HG03558 (cell line): ENCODE data around the gene GAPDH.
"Not testable (repeated sequence)": the region's sequence is repeated elsewhere in the genome, so short reads cannot be mapped to it uniquely, and the experiment has no call there.

Experiments used
- ATAC-seq: cut with Tn5 transposase; IDR thresholded peaks from one replicate; pipeline ENCODE4 v1.9.1; 2021; ENCODE audit warnings: moderate number of reproducible peaks; ENCODE audit not compliant: unreplicated experiment; ENCODE audit errors: extremely low read depth

GAPDH gene

DNA sequence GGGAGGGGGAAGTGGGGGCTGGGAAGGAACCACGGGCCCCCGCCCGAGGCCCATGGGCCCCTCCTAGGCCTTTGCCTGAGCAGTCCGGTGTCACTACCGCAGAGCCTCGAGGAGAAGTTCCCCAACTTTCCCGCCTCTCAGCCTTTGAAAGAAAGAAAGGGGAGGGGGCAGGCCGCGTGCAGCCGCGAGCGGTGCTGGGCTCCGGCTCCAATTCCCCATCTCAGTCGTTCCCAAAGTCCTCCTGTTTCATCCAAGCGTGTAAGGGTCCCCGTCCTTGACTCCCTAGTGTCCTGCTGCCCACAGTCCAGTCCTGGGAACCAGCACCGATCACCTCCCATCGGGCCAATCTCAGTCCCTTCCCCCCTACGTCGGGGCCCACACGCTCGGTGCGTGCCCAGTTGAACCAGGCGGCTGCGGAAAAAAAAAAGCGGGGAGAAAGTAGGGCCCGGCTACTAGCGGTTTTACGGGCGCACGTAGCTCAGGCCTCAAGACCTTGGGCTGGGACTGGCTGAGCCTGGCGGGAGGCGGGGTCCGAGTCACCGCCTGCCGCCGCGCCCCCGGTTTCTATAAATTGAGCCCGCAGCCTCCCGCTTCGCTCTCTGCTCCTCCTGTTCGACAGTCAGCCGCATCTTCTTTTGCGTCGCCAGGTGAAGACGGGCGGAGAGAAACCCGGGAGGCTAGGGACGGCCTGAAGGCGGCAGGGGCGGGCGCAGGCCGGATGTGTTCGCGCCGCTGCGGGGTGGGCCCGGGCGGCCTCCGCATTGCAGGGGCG is at the start of gene GAPDH:
GAPDH (plus strand) TSS at position 595 of the 772 bp plus-strand sequence. CDS start 316 bp downstream, outside the sequence.
- ATAC-seq: peak; percentile 31

GRCh38 chr12:6488240-6488639 is 46.1 kb upstream of the GAPDH start:
- ATAC-seq: no peak

DNA sequence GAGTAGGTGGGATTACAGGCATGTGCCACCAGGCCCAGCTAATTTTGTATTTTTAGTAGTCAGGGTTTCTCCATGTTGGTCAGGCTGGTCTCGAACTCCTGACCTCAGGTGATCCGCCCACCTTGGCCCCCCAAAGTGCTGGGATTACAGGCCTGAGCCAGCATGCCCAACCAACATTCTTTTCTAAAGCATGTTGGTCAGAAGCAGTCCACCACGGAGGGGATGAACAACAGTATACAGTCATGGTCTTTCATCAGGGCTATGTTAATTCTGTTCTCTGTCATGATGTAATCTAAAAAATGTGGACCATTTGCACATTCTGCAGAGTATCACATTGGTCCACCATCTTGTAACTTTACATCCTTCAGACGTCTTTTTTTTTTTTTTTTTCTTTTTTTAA is 44.9 kb upstream of the GAPDH start:
- no peak for ATAC-seq

DNA sequence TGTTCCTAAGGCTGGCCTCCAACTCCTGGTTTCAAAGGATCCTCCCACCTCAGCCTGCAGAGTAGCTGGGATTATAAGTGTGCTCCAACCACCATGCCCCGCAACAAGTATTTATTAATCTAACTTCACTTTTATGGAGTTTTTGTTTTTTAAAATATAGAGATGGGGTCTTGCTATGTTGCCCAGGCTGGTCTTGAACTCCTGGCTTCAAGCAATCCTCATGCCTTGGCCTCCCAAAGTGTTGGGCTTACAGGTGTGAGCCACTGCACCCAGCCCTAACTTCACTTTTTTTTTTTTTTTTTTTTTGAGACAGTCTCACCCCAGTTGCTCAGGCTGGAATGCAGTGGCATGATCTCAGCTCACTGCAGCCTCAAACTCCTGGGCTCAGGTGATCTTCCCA is 43.6 kb upstream of the GAPDH start:
- ATAC-seq: not testable (repeated sequence)

- no peak for ATAC-seq
Measured at GRCh38 chr12:6492838-6493496, 41.4 kb upstream of the GAPDH start, which contains the start of gene MRPL51. Gene MRPL51, minus strand, starts transcription at chr12:6493262. Its CDS starts 126 bp downstream, at chr12:6493136.

- ATAC-seq: peak; percentile 77
Measured at GRCh38 chr12:6493497-6494257, 40.6 kb upstream of the GAPDH start, which contains the start of gene NCAPD2. Gene NCAPD2, plus strand, starts transcription at chr12:6494102. Its CDS starts 997 bp downstream, at chr12:6495099.

- ATAC-seq: no peak
Measured at GRCh38 chr12:6494258-6494743, 40.0 kb upstream of the GAPDH start.

- ATAC-seq: no peak
Measured at GRCh38 chr12:6494968-6495367, 39.3 kb upstream of the GAPDH start.

- ATAC-seq: not testable (repeated sequence)
Measured at GRCh38 chr12:6497291-6497690, 37.0 kb upstream of the GAPDH start.

DNA sequence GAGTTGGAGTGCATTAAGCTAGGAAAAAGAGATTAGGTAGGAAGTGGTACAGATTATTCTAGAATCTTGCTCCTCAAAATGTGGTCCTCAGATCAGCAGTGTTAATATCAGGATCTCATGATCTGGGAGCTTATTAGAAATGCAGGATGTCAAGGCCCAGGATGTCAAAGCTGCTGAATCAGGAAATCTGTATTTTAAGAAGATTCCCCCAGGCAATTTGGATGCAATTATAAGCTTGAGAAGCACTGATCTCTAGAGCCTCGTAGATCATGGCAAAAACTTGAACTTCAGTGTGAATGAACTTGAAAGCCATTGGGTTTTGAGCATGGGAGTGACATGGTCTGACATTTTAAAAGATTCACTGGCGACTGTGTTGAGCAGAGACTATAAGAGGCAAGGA is 33.9 kb upstream of the GAPDH start:
- ATAC-seq: no peak

DNA sequence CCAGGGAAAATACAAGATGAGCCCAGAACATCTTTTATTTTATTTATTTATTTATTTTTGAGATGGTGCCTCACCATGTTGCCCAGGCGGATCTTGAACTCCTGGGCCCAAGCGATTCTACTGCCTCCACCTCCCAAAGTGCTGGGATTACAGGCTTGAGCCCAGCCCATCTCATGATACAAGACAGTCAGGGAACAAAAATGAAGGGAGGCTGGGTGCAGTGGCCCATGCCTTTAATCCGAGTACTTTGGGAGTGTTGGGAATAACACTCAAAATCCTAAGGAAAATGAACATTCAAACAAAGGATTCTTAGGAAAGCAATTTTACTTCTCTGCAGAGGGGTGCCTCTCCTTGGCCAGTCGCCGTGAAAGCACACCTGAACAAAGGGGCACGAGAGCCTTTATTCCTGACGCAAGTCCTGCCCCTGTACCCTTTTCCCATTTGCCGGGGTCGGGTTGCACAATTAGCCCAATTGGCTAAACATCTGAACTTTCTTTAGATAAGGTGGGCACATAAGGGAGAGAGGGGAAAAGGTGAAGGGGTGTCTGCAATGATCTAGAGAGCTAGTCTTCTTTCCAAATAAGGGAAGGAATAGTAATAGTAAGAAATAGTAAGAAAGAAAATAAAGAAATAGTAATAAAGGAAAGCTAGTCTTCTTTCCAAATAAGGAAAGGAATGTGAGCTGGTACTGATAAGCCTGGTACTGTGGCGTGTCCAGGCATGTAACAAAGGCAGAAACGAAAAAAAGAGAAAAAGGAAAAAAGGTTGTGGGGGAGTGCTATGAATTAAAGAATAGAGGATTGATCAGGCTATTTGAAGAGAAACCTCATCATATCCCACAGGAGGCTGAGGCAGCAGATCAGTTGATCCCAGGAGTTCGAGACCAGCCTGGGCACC is 27.0 kb upstream of the GAPDH start:
- ATAC-seq: no peak

- no peak for ATAC-seq
Measured at GRCh38 chr12:6508087-6508486, 26.2 kb upstream of the GAPDH start.

DNA sequence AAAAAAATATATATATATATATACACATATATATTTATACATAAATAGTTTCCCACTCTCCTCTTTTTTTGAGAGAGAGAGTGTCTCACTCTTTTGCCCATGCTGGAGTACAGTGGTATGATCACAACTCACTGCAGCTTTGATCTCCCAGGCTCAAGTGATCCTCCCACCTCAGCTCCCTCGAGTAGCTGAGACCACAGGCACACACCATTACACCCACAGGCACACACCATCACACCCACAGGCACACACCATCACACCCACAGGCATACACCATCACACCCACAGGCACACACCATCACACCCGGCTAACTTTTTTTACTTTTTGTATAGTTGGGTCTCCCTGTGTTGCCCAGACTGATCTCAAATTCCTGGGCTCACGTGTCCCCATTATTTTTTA is 14.1 kb upstream of the GAPDH start:
- ATAC-seq: no peak

DNA sequence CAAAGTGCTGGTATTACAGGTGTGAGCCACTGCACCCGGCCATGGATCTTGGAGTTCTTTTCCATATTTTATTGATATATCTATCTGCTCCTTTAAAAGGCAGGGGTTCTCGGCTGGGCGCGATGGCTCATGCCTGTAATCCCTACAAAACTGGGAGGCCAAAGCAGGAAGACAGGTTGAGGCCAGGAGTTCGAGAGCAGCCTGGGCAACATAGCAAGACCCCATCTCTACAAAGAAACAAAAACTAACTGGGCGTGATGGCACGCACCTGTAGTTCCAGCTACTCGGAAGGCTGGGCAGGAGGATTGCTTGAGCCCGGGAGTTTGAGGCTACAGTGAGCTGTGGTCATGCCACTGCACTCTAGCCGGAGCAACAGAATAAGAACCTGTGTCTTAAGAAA is 12.1 kb upstream of the GAPDH start:
- no peak for ATAC-seq

DNA sequence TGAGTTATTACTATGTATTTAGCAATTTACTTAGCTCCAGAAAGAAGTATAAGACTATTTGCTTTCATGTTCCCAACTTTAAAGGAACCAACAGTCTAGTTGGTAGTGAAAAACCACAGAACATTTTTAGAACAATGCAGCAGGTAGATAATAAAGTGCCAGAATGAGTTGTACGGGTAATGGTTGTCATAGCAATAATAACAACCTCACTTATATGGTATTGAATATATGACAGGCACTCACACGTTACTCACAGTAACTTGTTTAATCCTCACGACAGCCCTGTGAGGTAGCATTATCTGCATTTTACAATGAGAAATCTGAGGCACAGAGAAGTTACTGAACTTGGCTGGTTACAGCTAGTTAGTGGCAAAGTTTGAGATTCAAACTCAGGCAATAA is 10.6 kb upstream of the GAPDH start:
- no peak for ATAC-seq

- ATAC-seq: no peak
Measured at GRCh38 chr12:6524648-6525047, 9.7 kb upstream of the GAPDH start.

DNA sequence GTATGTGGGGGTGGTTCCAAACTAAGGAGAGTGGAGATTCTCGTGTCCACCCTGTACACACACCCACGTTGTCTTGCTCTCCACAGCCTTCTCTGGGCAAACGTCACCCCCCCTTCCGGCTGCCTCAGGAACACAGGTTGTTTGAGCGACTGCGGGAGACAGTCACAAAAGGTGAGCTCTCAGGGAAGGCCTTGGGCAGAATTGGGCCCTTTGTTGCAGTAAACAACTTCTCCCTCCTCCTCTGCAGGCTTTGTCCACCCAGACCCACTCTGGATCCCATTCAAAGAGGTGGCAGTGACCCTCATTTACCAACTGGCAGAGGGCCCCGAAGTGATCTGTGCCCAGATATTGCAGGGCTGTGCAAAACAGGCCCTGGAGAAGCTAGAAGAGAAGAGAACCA is 8.1 kb upstream of the GAPDH start:
- no peak for ATAC-seq

GRCh38 chr12:6526766-6527525 is 7.4 kb upstream of the GAPDH start:
- no peak for ATAC-seq

DNA sequence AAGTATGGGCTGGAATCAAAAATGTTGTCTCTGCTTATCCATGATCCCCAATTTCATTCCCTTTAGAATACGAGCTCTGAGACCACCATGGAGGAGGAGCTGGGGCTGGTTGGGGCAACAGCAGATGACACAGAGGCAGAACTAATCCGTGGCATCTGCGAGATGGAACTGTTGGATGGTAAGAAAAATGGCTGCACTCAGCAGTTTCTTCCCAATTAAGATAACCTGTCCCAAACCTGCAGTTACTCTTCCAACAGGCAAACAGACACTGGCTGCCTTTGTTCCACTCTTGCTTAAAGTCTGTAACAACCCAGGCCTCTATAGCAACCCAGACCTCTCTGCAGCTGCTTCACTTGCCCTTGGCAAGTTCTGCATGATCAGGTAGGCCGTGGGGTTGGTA is 6.6 kb upstream of the GAPDH start:
- no peak for ATAC-seq
